Measurements from ENCODE around the gene SNCAIP. TPM values are rescaled to one million over a fixed set of nuclear protein-coding genes. Genes with fewer than 3 reads are reported as not detected.
"Not testable (repeated sequence)": the region's sequence is repeated elsewhere in the genome, so short reads cannot be mapped to it uniquely, and the experiment has no call there.

Gene SNCAIP
- total RNA-seq, 1 donor from 2014 or later = 160 TPM

- peak in 1 of 2 donors; percentile 11 for DNase-seq (ENCODE audit: low read depth in 2 of 2)
These were observed 2.0 kb downstream of the SNCAIP start for GRCh38 chr5:122314036-122314435.

- DNase-seq (ENCODE audit: low read depth in 2 of 2) = no peak
These were observed 3.5 kb downstream of the SNCAIP start for GRCh38 chr5:122315521-122315920.

GRCh38 chr5:122316656-122317055, 4.6 kb downstream of the SNCAIP start:
- DNase-seq (ENCODE audit: low read depth in 2 of 2) = no peak

- DNase-seq (ENCODE audit: low read depth in 2 of 2) = no peak
These were observed 7.9 kb downstream of the SNCAIP start for GRCh38 chr5:122319897-122320296.

GRCh38 chr5:122321921-122322320, 9.9 kb downstream of the SNCAIP start:
- DNase-seq (ENCODE audit: low read depth in 2 of 2) = no peak

GRCh38 chr5:122322801-122323548, 10.9 kb downstream of the SNCAIP start:
- DNase-seq (ENCODE audit: low read depth in 2 of 2) = no peak

- DNase-seq (ENCODE audit: low read depth in 2 of 2) = no peak
These were observed 11.7 kb downstream of the SNCAIP start for GRCh38 chr5:122323738-122324137.

- DNase-seq (ENCODE audit: low read depth in 2 of 2) = no peak
These were observed 15.1 kb downstream of the SNCAIP start for GRCh38 chr5:122327110-122327509.

GRCh38 chr5:122330881-122331280, 18.8 kb downstream of the SNCAIP start:
- no peak for DNase-seq (ENCODE audit: low read depth in 2 of 2)

GRCh38 chr5:122332599-122333555, 20.8 kb downstream of the SNCAIP start:
- DNase-seq (ENCODE audit: low read depth in 2 of 2) = no peak

- no peak for DNase-seq (ENCODE audit: low read depth in 2 of 2)
These were observed 21.5 kb downstream of the SNCAIP start for GRCh38 chr5:122333564-122333963.

GRCh38 chr5:122339591-122339990, 27.6 kb downstream of the SNCAIP start:
- no peak for DNase-seq (ENCODE audit: low read depth in 2 of 2)

- DNase-seq (ENCODE audit: low read depth in 2 of 2) = no peak
These were observed 29.1 kb downstream of the SNCAIP start for GRCh38 chr5:122341087-122341486.

GRCh38 chr5:122342256-122342655, 30.2 kb downstream of the SNCAIP start:
- DNase-seq (ENCODE audit: low read depth in 2 of 2) = no peak

GRCh38 chr5:122346897-122347581, 35.0 kb downstream of the SNCAIP start:
- no peak for DNase-seq (ENCODE audit: low read depth in 2 of 2)

- DNase-seq (ENCODE audit: low read depth in 2 of 2) = no peak
These were observed 38.5 kb downstream of the SNCAIP start for GRCh38 chr5:122350496-122350895.

- DNase-seq (ENCODE audit: low read depth in 2 of 2) = no peak
These were observed 39.5 kb downstream of the SNCAIP start for GRCh38 chr5:122351416-122352157.

GRCh38 chr5:122352331-122352730, 40.3 kb downstream of the SNCAIP start:
- DNase-seq (ENCODE audit: low read depth in 2 of 2) = no peak

GRCh38 chr5:122353361-122353760, 41.3 kb downstream of the SNCAIP start:
- DNase-seq (ENCODE audit: low read depth in 2 of 2) = not testable (repeated sequence)

- no peak for DNase-seq (ENCODE audit: low read depth in 2 of 2)
These were observed 42.3 kb downstream of the SNCAIP start for GRCh38 chr5:122354293-122354692.

GRCh38 chr5:122355324-122355723, 43.3 kb downstream of the SNCAIP start:
- DNase-seq (ENCODE audit: low read depth in 2 of 2) = no peak
